ENCODE results near the gene LGALS9. TPM values are rescaled to one million over a fixed set of nuclear protein-coding genes. Genes with fewer than 3 reads are reported as not detected.

The LGALS9 gene
- polyA plus RNA-seq, 2 of the 4 experiments (the other 2 are of a cell fraction) = 1.2 to 1.5 TPM

- ChIA-PET CTCF (interaction anchor here (1.1 to 4.1 kb wide), 7 partner anchors 8 to 210 kb away, joined by 3 to 16 read pairs (median 4); no protein-coding TSS in a partner anchor), POLR2A (no interaction called here)
- Histone ChIP-seq H3K4me3 (no peak overlapping the region), H3K27ac (no peak overlapping the region), H3K4me2 (no peak overlapping the region), H3K4me1 (no peaks in the 10 kb centered on the region), H3K9me3 (no peaks in the 10 kb centered on the region)
- no peak for ATAC-seq
- 24% methylated on average over 5 of the region's 5 CpGs for WGBS (ENCODE audit: missing lambda C conversion rate)
- FAIRE-seq = no peak
- no peak for DNase-seq (ENCODE audit: low read depth in 1 of 2, low spot score in 1 of 2)
- TF ChIP-seq ZC3H11A (IDR thresholded peaks at IDR 0.05) (no peak), USF2 (IDR thresholded peaks at IDR 0.05) (no peak)
Observed at GRCh38 chr17:27669850-27670249, 38.9 kb downstream of the LGALS9 start.

- no peak for TF ChIP-seq PHF8 (IDR thresholded peaks at IDR 0.05; ENCODE audit: borderline replicate concordance, low read depth)
- TF ChIP-seq HOXA7 (CRISPR knock-in tag; IDR thresholded peaks at IDR 0.05) = no peak
- TF ChIP-seq ZFP36 (IDR thresholded peaks at IDR 0.05; ENCODE audit: borderline replicate concordance, partially characterized antibody) = no peak
- TF ChIP-seq SREBF2 (IDR thresholded peaks at IDR 0.05) = no peak
- TF ChIP-seq TFCP2L1 (CRISPR knock-in tag; IDR thresholded peaks at IDR 0.05) = no peak
- no peak for TF ChIP-seq REST (IDR thresholded peaks at IDR 0.05)
- no peak for TF ChIP-seq RNF2 (IDR thresholded peaks at IDR 0.05; ENCODE audit: borderline replicate concordance, low read depth)
- TF ChIP-seq POLR2AphosphoS2 (conservative IDR thresholded peaks at IDR 0.05; ENCODE audit: low read length) = no peak
- TF ChIP-seq RCOR1 (IDR thresholded peaks at IDR 0.05; ENCODE audit: low read depth, low read length) = no peak
- no peak for TF ChIP-seq ZSCAN20 (CRISPR knock-in tag; IDR thresholded peaks at IDR 0.05)
- TF ChIP-seq RAD21 (conservative IDR thresholded peaks at IDR 0.05 in 1 of 2, IDR thresholded peaks at IDR 0.05 in 1 of 2) = no peak
- no peaks in the 10 kb centered on the region for H3K9me3 ChIP-seq
- FAIRE-seq = no peak
- no peak for ATAC-seq
- H3K4me1 ChIP-seq = no peaks in the 10 kb centered on the region
- DNase-seq (ENCODE audit: low read depth in 1 of 2, low spot score in 1 of 2) = no peak
- ChIA-PET POLR2A (no interaction called here), CTCF (interaction anchor here (0.8 to 4.1 kb wide), 7 partner anchors 9 to 209 kb away, joined by 3 to 16 read pairs (median 4); no protein-coding TSS in a partner anchor)
- 31% methylated on average over 10 of the region's 12 CpGs for WGBS (ENCODE audit: missing lambda C conversion rate)
- H3K4me2 ChIP-seq = no peak overlapping the region
- H3K4me3 ChIP-seq = no peak overlapping the region
- H3K27ac ChIP-seq = no peak overlapping the region
Observed at GRCh38 chr17:27670791-27671590, 40.0 kb downstream of the LGALS9 start.

GRCh38 chr17:27671591-27671910, 40.6 kb downstream of the LGALS9 start:
- H3K27ac ChIP-seq = no peak overlapping the region
- FAIRE-seq = no peak
- no peak overlapping the region for H3K4me3 ChIP-seq
- no peak for ATAC-seq
- TF ChIP-seq EP300 (IDR thresholded peaks at IDR 0.05) (no peak), EHMT2 (IDR thresholded peaks at IDR 0.05; ENCODE audit: low read depth) (no peak), KDM1A (IDR thresholded peaks at IDR 0.05; ENCODE audit: low read depth) (no peak), CHD2 (IDR thresholded peaks at IDR 0.05; ENCODE audit: low read length, partially characterized antibody) (no peak), E2F6 (IDR thresholded peaks at IDR 0.05; ENCODE audit: borderline replicate concordance, low read depth) (no peak), RARB (CRISPR knock-in tag; IDR thresholded peaks at IDR 0.05) (no peak), ZFP36 (IDR thresholded peaks at IDR 0.05; ENCODE audit: borderline replicate concordance, partially characterized antibody) (no peak), HES2 (IDR thresholded peaks at IDR 0.05) (no peak), SMC3 (IDR thresholded peaks at IDR 0.05) (no peak), MAX (IDR thresholded peaks at IDR 0.05) (no peak), HOXB13 (CRISPR knock-in tag; IDR thresholded peaks at IDR 0.05; ENCODE audit: low read depth) (no peak), MAZ (IDR thresholded peaks at IDR 0.05; ENCODE audit: borderline replicate concordance, low read depth, low read length) (no peak), ZSCAN20 (CRISPR knock-in tag; IDR thresholded peaks at IDR 0.05) (no peak), MYC (IDR thresholded peaks at IDR 0.05; ENCODE audit: borderline replicate concordance, low read length) (no peak), EHF (CRISPR knock-in tag; IDR thresholded peaks at IDR 0.05) (no peak), FOXS1 (CRISPR knock-in tag; IDR thresholded peaks at IDR 0.05) (no peak)
- no peak overlapping the region for H3K4me2 ChIP-seq
- POLR2A ChIA-PET = no interaction called here
- no peak for DNase-seq (ENCODE audit: low read depth in 1 of 2, low spot score in 1 of 2)
- WGBS (ENCODE audit: missing lambda C conversion rate) = 38% methylated on average over 2 of the region's 2 CpGs
- no peaks in the 10 kb centered on the region for H3K9me3 ChIP-seq
- no peaks in the 10 kb centered on the region for H3K4me1 ChIP-seq
- CTCF ChIA-PET = interaction anchor here (0.8 to 4.1 kb wide), 5 partner anchors 11 to 208 kb away, joined by 3 to 16 read pairs (median 4); no protein-coding TSS in a partner anchor
